GM12878 (cell line): ENCODE results near the gene NIPA2.

Source experiments
- JUND ChIP-seq: IDR thresholded peaks from 2 replicates; pipeline ENCODE4 v1.6.1; 2012; ENCODE audit warnings: low read depth, mild to moderate bottlenecking, low read length, improper control_type of control experiment, moderate library complexity
- POLR2A ChIP-seq: IDR thresholded peaks from 2 replicates; pipeline ENCODE4 v1.6.1; 2011; ENCODE audit warnings: low read depth, mild to moderate bottlenecking, low read length
- SIN3A ChIP-seq: IDR thresholded peaks from 2 replicates; pipeline ENCODE4 v1.6.1; 2012; ENCODE audit warnings: low read depth, low read length, improper control_type of control experiment
- SREBF1 ChIP-seq: IDR thresholded peaks from 2 replicates; pipeline ENCODE4 v1.6.1; 2012; ENCODE audit warnings: mild to moderate bottlenecking, low read length
- STAT1 ChIP-seq: fragments of 450-650 bp; conservative IDR thresholded peaks from 2 replicates; pipeline ENCODE4 v1.6.1; 2014; ENCODE audit warnings: antibody characterized with exemption, mild to moderate bottlenecking
- TCF7 ChIP-seq: IDR thresholded peaks from 2 replicates; pipeline ENCODE4 v1.6.1; 2014; ENCODE audit warnings: antibody characterized with exemption, borderline replicate concordance
- TF ChIP-seq, protein P1 (sequence below): fragments of 450-650 bp; IDR thresholded peaks from 2 replicates; pipeline ENCODE4 v1.6.1; 2017; ENCODE audit warnings: mild to moderate bottlenecking
- TF ChIP-seq, protein P2 (sequence below): fragments of 450-650 bp; IDR thresholded peaks from 2 replicates; pipeline ENCODE4 v1.6.1; 2017; ENCODE audit warnings: mild to moderate bottlenecking, moderate library complexity
- TF ChIP-seq, protein P3 (sequence below), 3 experiments: IDR thresholded peaks in 2 of 3; conservative IDR thresholded peaks in 1 of 3; 2 replicates each; pipeline ENCODE4 v1.5.1; 2011; ENCODE audit warnings: low read depth in 3 of 3, low read length in 3 of 3, mild to moderate bottlenecking in 3 of 3, control low read depth in 2 of 3, moderate library complexity in 2 of 3, inconsistent platforms in 1 of 3, mixed read lengths in 1 of 3; ENCODE audit not compliant: control insufficient read depth in 2 of 3, insufficient read depth in 1 of 3; ENCODE audit errors: extremely low read depth in 1 of 3
- TF ChIP-seq, protein P4 (sequence below): IDR thresholded peaks from 2 replicates; pipeline ENCODE4 v1.6.1; 2011; ENCODE audit warnings: low read depth, low read length, improper control_type of control experiment, borderline replicate concordance
- TF ChIP-seq, protein P5 (sequence below): IDR thresholded peaks from 2 replicates; pipeline ENCODE4 v1.6.1; 2012; ENCODE audit warnings: low read length, inconsistent platforms

DNA sequence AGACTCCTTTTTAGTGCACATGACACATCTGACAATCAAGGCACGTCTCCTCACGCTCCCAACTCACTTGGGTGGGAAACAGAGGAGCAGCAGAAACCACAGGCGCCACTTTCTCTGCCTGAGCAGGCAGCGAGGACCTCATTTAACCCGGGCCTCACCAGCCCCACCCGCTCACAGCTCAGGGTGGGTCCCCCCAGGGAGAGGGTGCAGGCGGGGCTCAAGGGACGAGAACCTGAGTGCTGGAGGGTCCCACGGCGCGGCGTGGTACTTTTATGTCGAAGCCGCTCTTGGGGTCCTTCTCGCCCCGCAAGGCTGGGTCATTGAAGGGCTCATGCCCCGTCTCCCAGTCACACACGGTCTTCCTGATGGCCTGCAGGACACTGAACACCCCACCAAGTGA lies 79.1 kb downstream of the NIPA2 start:
- TF ChIP-seq, protein P1, sequence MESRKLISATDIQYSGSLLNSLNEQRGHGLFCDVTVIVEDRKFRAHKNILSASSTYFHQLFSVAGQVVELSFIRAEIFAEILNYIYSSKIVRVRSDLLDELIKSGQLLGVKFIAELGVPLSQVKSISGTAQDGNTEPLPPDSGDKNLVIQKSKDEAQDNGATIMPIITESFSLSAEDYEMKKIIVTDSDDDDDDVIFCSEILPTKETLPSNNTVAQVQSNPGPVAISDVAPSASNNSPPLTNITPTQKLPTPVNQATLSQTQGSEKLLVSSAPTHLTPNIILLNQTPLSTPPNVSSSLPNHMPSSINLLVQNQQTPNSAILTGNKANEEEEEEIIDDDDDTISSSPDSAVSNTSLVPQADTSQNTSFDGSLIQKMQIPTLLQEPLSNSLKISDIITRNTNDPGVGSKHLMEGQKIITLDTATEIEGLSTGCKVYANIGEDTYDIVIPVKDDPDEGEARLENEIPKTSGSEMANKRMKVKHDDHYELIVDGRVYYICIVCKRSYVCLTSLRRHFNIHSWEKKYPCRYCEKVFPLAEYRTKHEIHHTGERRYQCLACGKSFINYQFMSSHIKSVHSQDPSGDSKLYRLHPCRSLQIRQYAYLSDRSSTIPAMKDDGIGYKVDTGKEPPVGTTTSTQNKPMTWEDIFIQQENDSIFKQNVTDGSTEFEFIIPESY = no peak
- TF ChIP-seq SREBF1 = no peak
- TF ChIP-seq, protein P2, sequence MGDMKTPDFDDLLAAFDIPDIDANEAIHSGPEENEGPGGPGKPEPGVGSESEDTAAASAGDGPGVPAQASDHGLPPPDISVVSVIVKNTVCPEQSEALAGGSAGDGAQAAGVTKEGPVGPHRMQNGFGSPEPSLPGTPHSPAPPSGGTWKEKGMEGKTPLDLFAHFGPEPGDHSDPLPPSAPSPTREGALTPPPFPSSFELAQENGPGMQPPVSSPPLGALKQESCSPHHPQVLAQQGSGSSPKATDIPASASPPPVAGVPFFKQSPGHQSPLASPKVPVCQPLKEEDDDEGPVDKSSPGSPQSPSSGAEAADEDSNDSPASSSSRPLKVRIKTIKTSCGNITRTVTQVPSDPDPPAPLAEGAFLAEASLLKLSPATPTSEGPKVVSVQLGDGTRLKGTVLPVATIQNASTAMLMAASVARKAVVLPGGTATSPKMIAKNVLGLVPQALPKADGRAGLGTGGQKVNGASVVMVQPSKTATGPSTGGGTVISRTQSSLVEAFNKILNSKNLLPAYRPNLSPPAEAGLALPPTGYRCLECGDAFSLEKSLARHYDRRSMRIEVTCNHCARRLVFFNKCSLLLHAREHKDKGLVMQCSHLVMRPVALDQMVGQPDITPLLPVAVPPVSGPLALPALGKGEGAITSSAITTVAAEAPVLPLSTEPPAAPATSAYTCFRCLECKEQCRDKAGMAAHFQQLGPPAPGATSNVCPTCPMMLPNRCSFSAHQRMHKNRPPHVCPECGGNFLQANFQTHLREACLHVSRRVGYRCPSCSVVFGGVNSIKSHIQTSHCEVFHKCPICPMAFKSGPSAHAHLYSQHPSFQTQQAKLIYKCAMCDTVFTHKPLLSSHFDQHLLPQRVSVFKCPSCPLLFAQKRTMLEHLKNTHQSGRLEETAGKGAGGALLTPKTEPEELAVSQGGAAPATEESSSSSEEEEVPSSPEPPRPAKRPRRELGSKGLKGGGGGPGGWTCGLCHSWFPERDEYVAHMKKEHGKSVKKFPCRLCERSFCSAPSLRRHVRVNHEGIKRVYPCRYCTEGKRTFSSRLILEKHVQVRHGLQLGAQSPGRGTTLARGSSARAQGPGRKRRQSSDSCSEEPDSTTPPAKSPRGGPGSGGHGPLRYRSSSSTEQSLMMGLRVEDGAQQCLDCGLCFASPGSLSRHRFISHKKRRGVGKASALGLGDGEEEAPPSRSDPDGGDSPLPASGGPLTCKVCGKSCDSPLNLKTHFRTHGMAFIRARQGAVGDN = no peak
- TF ChIP-seq, protein P3, sequence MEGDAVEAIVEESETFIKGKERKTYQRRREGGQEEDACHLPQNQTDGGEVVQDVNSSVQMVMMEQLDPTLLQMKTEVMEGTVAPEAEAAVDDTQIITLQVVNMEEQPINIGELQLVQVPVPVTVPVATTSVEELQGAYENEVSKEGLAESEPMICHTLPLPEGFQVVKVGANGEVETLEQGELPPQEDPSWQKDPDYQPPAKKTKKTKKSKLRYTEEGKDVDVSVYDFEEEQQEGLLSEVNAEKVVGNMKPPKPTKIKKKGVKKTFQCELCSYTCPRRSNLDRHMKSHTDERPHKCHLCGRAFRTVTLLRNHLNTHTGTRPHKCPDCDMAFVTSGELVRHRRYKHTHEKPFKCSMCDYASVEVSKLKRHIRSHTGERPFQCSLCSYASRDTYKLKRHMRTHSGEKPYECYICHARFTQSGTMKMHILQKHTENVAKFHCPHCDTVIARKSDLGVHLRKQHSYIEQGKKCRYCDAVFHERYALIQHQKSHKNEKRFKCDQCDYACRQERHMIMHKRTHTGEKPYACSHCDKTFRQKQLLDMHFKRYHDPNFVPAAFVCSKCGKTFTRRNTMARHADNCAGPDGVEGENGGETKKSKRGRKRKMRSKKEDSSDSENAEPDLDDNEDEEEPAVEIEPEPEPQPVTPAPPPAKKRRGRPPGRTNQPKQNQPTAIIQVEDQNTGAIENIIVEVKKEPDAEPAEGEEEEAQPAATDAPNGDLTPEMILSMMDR (IDR thresholded peaks at IDR 0.05 in 2 of 3, conservative IDR thresholded peaks at IDR 0.05 in 1 of 3; ENCODE audit: control insufficient read depth in 2 of 3, extremely low read depth in 1 of 3, insufficient read depth in 1 of 3, low read depth in 3 of 3, low read length in 3 of 3) = no peak
- no peak for TF ChIP-seq STAT1
- TF ChIP-seq, protein P4, sequence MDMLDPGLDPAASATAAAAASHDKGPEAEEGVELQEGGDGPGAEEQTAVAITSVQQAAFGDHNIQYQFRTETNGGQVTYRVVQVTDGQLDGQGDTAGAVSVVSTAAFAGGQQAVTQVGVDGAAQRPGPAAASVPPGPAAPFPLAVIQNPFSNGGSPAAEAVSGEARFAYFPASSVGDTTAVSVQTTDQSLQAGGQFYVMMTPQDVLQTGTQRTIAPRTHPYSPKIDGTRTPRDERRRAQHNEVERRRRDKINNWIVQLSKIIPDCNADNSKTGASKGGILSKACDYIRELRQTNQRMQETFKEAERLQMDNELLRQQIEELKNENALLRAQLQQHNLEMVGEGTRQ = no peak
- no peak for TF ChIP-seq POLR2A
- TF ChIP-seq JUND = no peak
- TF ChIP-seq, protein P5, sequence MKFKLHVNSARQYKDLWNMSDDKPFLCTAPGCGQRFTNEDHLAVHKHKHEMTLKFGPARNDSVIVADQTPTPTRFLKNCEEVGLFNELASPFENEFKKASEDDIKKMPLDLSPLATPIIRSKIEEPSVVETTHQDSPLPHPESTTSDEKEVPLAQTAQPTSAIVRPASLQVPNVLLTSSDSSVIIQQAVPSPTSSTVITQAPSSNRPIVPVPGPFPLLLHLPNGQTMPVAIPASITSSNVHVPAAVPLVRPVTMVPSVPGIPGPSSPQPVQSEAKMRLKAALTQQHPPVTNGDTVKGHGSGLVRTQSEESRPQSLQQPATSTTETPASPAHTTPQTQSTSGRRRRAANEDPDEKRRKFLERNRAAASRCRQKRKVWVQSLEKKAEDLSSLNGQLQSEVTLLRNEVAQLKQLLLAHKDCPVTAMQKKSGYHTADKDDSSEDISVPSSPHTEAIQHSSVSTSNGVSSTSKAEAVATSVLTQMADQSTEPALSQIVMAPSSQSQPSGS = no peak
- no peak for TF ChIP-seq SIN3A
- TF ChIP-seq TCF7 = no peak
